Neuronal stem cell (in vitro differentiated cells): ENCODE results near the gene GAPDHS.

Experiments
- DNase-seq: peaks from one replicate; pipeline ENCODE4 v3.0.0-alpha.2; 2013; ENCODE audit warnings: low spot score
- H2AFZ ChIP-seq: one replicate; pipeline ENCODE4 v1.6.1; 2013; ENCODE audit warnings: mild to moderate bottlenecking, low read length, inconsistent platforms
- H2AK5ac ChIP-seq: 2 replicates; pipeline ENCODE4 v1.6.1; 2013; ENCODE audit warnings: low read depth, mild to moderate bottlenecking, inconsistent platforms, low read length, moderate library complexity, mixed read lengths
- H2BK120ac ChIP-seq: 2 replicates; pipeline ENCODE4 v1.6.1; 2013; ENCODE audit warnings: low read depth, mild to moderate bottlenecking, inconsistent platforms, low read length, moderate library complexity, mixed read lengths
- H2BK12ac ChIP-seq: one replicate; pipeline ENCODE4 v1.6.1; 2013; ENCODE audit warnings: low read length, inconsistent platforms
- H2BK15ac ChIP-seq: 2 replicates; pipeline ENCODE4 v1.6.1; 2013; ENCODE audit warnings: mild to moderate bottlenecking, low read length, inconsistent platforms, mixed read lengths
- H2BK5ac ChIP-seq: one replicate; pipeline ENCODE4 v1.6.1; 2013; ENCODE audit warnings: inconsistent platforms, mild to moderate bottlenecking, low read length, moderate library complexity
- H3K14ac ChIP-seq: one replicate; pipeline ENCODE4 v1.6.1; 2013; ENCODE audit warnings: low read length, inconsistent platforms
- H3K18ac ChIP-seq: 2 replicates; pipeline ENCODE4 v1.6.1; 2013; ENCODE audit warnings: low read length, inconsistent platforms
- H3K23ac ChIP-seq: 2 replicates; pipeline ENCODE4 v1.6.1; 2013; ENCODE audit warnings: low read depth, mild to moderate bottlenecking, mixed read lengths, low read length, inconsistent platforms; ENCODE audit not compliant: poor library complexity
- H3K27ac ChIP-seq: replicated peaks from 3 replicates; pipeline ENCODE4 v1.5.1; 2013; ENCODE audit warnings: low read length, inconsistent platforms
- H3K27me3 ChIP-seq, 3 experiments: 2 replicates each; pipeline ENCODE4 v1.6.1; 2013; ENCODE audit warnings: low read length in 3 of 3, mild to moderate bottlenecking in 2 of 3, inconsistent platforms in 1 of 3, low read depth in 1 of 3, mixed read lengths in 1 of 3, moderate library complexity in 1 of 3; ENCODE audit not compliant: control insufficient read depth in 3 of 3, insufficient read depth in 3 of 3
- H3K36me3 ChIP-seq, 2 donors: replicated peaks in 1 of 2; 2 replicates each; pipeline ENCODE4 v1.6.1; 2013; ENCODE audit warnings: low read length in 2 of 2; ENCODE audit not compliant: control insufficient read depth in 2 of 2, insufficient read depth in 2 of 2
- H3K4ac ChIP-seq: 2 replicates; pipeline ENCODE4 v1.6.1; 2013; ENCODE audit warnings: inconsistent platforms, mild to moderate bottlenecking, low read length, moderate library complexity
- H3K4me1 ChIP-seq, 2 donors: 1 replicate in 1 of 2; 2 replicates in 1 of 2; pipeline ENCODE4 v1.6.1; 2013; ENCODE audit warnings: low read length in 2 of 2, low read depth in 1 of 2; ENCODE audit not compliant: control insufficient read depth in 2 of 2, insufficient read depth in 1 of 2
- H3K4me2 ChIP-seq: one replicate; pipeline ENCODE4 v1.6.1; 2013; ENCODE audit warnings: mild to moderate bottlenecking, low read length, inconsistent platforms; ENCODE audit not compliant: insufficient read depth, poor library complexity, severe bottlenecking
- H3K4me3 ChIP-seq, 2 donors: 2 replicates each; pipeline ENCODE4 v1.5.1; 2013; ENCODE audit warnings: low read length in 2 of 2, mild to moderate bottlenecking in 2 of 2, inconsistent platforms in 1 of 2, moderate library complexity in 1 of 2
- H3K79me1 ChIP-seq: one replicate; pipeline ENCODE4 v1.6.1; 2013; ENCODE audit warnings: low read depth, mild to moderate bottlenecking, inconsistent platforms, low read length, moderate library complexity
- H3K9ac ChIP-seq: one replicate; pipeline ENCODE4 v1.6.1; 2013; ENCODE audit warnings: mild to moderate bottlenecking, low read depth, low read length, inconsistent platforms; ENCODE audit not compliant: poor library complexity
- H3K9me3 ChIP-seq, 2 donors: replicated peaks in 1 of 2; 2 replicates each; pipeline versions ENCODE3 to v1.6.1; 2013; ENCODE audit warnings: low read length in 2 of 2, mild to moderate bottlenecking in 2 of 2, inconsistent platforms in 1 of 2, low read depth in 1 of 2, mixed read lengths in 1 of 2, moderate library complexity in 1 of 2; ENCODE audit not compliant: control insufficient read depth in 2 of 2, insufficient read depth in 1 of 2
- H4K8ac ChIP-seq: one replicate; pipeline ENCODE4 v1.6.1; 2013; ENCODE audit warnings: low read depth, mild to moderate bottlenecking, inconsistent platforms, low read length, moderate library complexity
- H4K91ac ChIP-seq: one replicate; pipeline ENCODE4 v1.6.1; 2013; ENCODE audit warnings: low read length, low read depth, mild to moderate bottlenecking, inconsistent platforms; ENCODE audit not compliant: poor library complexity
- WGBS, 2 donors: extraction: QIAGEN DNeasy Blood & Tissue Kit; methylation state at CpG; one replicate each; pipeline ENCODE4 v1.1.7; 2013; ENCODE audit warnings: missing lambda C conversion rate in 2 of 2, mixed read lengths in 1 of 2; ENCODE audit not compliant: insufficient read length in 2 of 2, insufficient replicate concordance in 1 of 2; ENCODE audit errors: extremely low coverage in 2 of 2; 5-methylcytosine and 5-hydroxymethylcytosine counted together

The GAPDHS gene

GRCh38 chr19:35531291-35531690 lies 2.0 kb upstream of the GAPDHS start:
- H3K18ac ChIP-seq = peak overlapping the region; percentile 82
- no peak overlapping the region for H2BK120ac ChIP-seq
- H3K27ac ChIP-seq = no peak overlapping the region
- no peak overlapping the region for H4K91ac ChIP-seq
- no peak overlapping the region for H2BK5ac ChIP-seq
- H3K4me1 ChIP-seq = peaks cover 0 to 9% of the 10 kb centered on the region in 2 donors
- H3K14ac ChIP-seq = no peak overlapping the region
- no peak overlapping the region for H2AFZ ChIP-seq
- peaks cover 0 to 28% (median 14%) of the 10 kb centered on the region in 3 experiments for H3K27me3 ChIP-seq
- no peak overlapping the region for H4K8ac ChIP-seq
- peaks cover 0 to 2% of the 10 kb centered on the region in 2 donors for H3K9me3 ChIP-seq
- H3K23ac ChIP-seq = no peak overlapping the region
- peak overlapping the region; percentile 38 for H3K9ac ChIP-seq
- H3K4me2 ChIP-seq = no peak overlapping the region
- WGBS, 2 donors = no CpG with 5 or more reads among the region's 6 CpGs
- peak overlapping the region; percentile 55 for H2BK15ac ChIP-seq
- H2AK5ac ChIP-seq = no peak overlapping the region
- H3K4ac ChIP-seq = no peak overlapping the region
- H3K36me3 ChIP-seq = no peaks in the 10 kb centered on the region
- no peak overlapping the region for H3K4me3 ChIP-seq
- H3K79me1 ChIP-seq = no peaks in the 10 kb centered on the region
- H2BK12ac ChIP-seq = no peak overlapping the region
- DNase-seq = no peak

GRCh38 chr19:35533822-35534392 lies 651 bp downstream of the GAPDHS start:
- Histone ChIP-seq H2BK12ac (no peak overlapping the region), H2BK15ac (peak overlapping the region; percentile 23), H3K4me2 (peak overlapping the region; percentile 54), H2AK5ac (no peak overlapping the region), H3K23ac (peak overlapping the region; percentile 37), H3K9ac (peak overlapping the region; percentile 68), H2BK120ac (peak overlapping the region; percentile 56), H3K4me3 (peak overlapping the region in 1 of 2 donors; percentile 8), H4K91ac (no peak overlapping the region), H3K27me3 (peaks cover 0 to 14% (median 9%) of the 10 kb centered on the region in 3 experiments), H2BK5ac (no peak overlapping the region), H3K27ac (no peak overlapping the region), H3K18ac (peak overlapping the region; percentile 63), H3K9me3 (peaks cover 0 to 2% of the 10 kb centered on the region in 2 donors), H3K36me3 (no peaks in the 10 kb centered on the region), H3K14ac (no peak overlapping the region), H4K8ac (peak overlapping the region; percentile 45), H3K79me1 (no peaks in the 10 kb centered on the region), H3K4me1 (peaks cover 0 to 9% of the 10 kb centered on the region in 2 donors), H3K4ac (no peak overlapping the region), H2AFZ (peak overlapping the region; percentile 65)
- no CpG with 5 or more reads among the region's 30 CpGs for WGBS, 2 donors
- no peak for DNase-seq

GRCh38 chr19:35534803-35535480 lies 1.7 kb downstream of the GAPDHS start:
- H3K9me3 ChIP-seq = peaks cover 0 to 2% of the 10 kb centered on the region in 2 donors
- no peak for DNase-seq
- H4K91ac ChIP-seq = no peak overlapping the region
- no peak overlapping the region for H3K4me3 ChIP-seq
- H3K14ac ChIP-seq = peak overlapping the region; percentile 31
- no peaks in the 10 kb centered on the region for H3K79me1 ChIP-seq
- no peak overlapping the region for H3K23ac ChIP-seq
- no CpG with 5 or more reads among the region's 10 CpGs for WGBS, 2 donors
- H2BK5ac ChIP-seq = no peak overlapping the region
- no peak overlapping the region for H3K4me2 ChIP-seq
- H2AFZ ChIP-seq = no peak overlapping the region
- no peak overlapping the region for H2AK5ac ChIP-seq
- no peak overlapping the region for H3K4ac ChIP-seq
- H3K27ac ChIP-seq = no peak overlapping the region
- peaks cover 0 to 14% (median 0%) of the 10 kb centered on the region in 3 experiments for H3K27me3 ChIP-seq
- H3K36me3 ChIP-seq = peaks cover under 1 to 2% of the 10 kb centered on the region in 2 donors
- H3K4me1 ChIP-seq = peaks cover 0 to 9% of the 10 kb centered on the region in 2 donors
- no peak overlapping the region for H2BK12ac ChIP-seq
- no peak overlapping the region for H4K8ac ChIP-seq
- H3K9ac ChIP-seq = no peak overlapping the region
- no peak overlapping the region for H2BK15ac ChIP-seq
- no peak overlapping the region for H3K18ac ChIP-seq
- H2BK120ac ChIP-seq = no peak overlapping the region

GRCh38 chr19:35539314-35539713 lies 6.1 kb downstream of the GAPDHS start:
- Histone ChIP-seq H3K4me2 (no peak overlapping the region), H4K8ac (no peak overlapping the region), H3K27me3 (peaks cover 0 to 3% (median 0%) of the 10 kb centered on the region in 3 experiments), H3K36me3 (peaks cover 13 to 27% of the 10 kb centered on the region in 2 donors), H3K4me1 (no peaks in the 10 kb centered on the region), H2BK5ac (no peak overlapping the region), H3K4me3 (no peak overlapping the region), H3K4ac (no peak overlapping the region), H2AK5ac (no peak overlapping the region), H3K79me1 (peaks cover 2% of the 10 kb centered on the region), H3K27ac (no peak overlapping the region), H2AFZ (no peak overlapping the region), H3K9me3 (peaks cover 0 to 2% of the 10 kb centered on the region in 2 donors), H3K23ac (no peak overlapping the region), H2BK120ac (no peak overlapping the region), H2BK15ac (no peak overlapping the region), H3K18ac (no peak overlapping the region), H2BK12ac (no peak overlapping the region), H4K91ac (no peak overlapping the region), H3K9ac (no peak overlapping the region), H3K14ac (no peak overlapping the region)
- DNase-seq = no peak
- WGBS, 2 donors = no CpG with 5 or more reads among the region's 6 CpGs
